ENCODE measurements around the gene BMP7. TPM values are rescaled to one million over a fixed set of nuclear protein-coding genes. Genes with fewer than 3 reads are reported as not detected.

BMP7 gene
- total and polyA plus RNA-seq, 2 of the 13 experiments (the other 11 are each of a cell fraction or from before 2014, with no cell fraction given): not detected

DNA sequence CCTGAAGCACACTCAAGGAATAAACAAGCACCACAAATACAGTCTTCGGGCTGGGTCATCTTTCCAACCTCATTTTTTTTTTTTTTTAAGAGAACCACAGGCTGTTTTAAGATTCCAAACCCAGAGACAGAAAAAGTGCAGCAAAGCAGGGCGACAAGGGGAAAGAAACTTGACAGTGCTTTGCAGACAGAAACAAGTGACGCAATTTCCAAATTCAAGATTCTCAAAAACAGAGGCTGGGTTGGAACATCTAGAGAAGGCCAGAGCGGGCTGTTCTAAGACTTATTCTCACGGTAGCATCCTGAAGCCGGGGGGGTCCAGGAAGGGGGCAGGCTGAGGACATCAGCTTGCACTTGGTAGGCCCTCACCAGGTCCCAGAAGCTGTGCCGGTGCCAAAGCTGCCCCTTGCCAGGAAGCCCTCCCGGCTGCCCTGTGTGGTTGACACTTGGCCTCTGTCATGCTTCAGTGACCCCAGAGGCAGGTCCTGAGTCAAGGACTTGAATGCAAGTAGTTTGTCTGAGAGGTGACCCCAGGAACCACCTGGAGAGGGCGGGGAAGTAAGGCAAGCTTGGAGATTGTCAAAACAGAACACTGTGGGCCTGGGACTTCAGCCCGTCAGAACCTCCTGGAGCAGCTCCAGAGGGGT is 50.5 kb downstream of the BMP7 start:
- Histone ChIP-seq H3K27me3 (ENCODE audit: control insufficient read depth in 1 of 2, insufficient read depth in 2 of 2, low read length in 2 of 2) (peaks cover 16 to 55% of the 10 kb centered on the region in 2 experiments; a peak in 4 of 5 replicates), H3K36me3 (replicated peaks in 1 of 2; ENCODE audit: control insufficient read depth in 1 of 2, insufficient read depth in 2 of 2, low read length in 2 of 2) (no peaks in the 10 kb centered on the region), H3K9ac (ENCODE audit: insufficient read depth, low read depth, low read length) (no peak overlapping the region), H2AFZ (ENCODE audit: low read length) (no peak overlapping the region), H3K4me3 (replicated peaks in 1 of 3; ENCODE audit: insufficient read depth in 1 of 3, low read depth in 2 of 3, low read length in 3 of 3) (no peak overlapping the region), H3K9me3 (ENCODE audit: low read length) (no peaks in the 10 kb centered on the region), H3K4me1 (ENCODE audit: insufficient read depth, low read length) (no peaks in the 10 kb centered on the region), H3K4me2 (ENCODE audit: low read depth, low read length) (no peak overlapping the region), H4K20me1 (ENCODE audit: insufficient read depth, low read length) (no peaks in the 10 kb centered on the region; the same call in 1 of the 2 replicates), H3K79me2 (ENCODE audit: insufficient read depth, low read length) (no peaks in the 10 kb centered on the region), H3K27ac (ENCODE audit: extremely low read length, insufficient read depth, low read length) (no peak overlapping the region)
- CTCF ChIA-PET (ENCODE audit: low intra/inter-chr PET ratio, low total read pairs): no interaction called here
- no TSS peak for BruUV-seq (replicated peaks)
- FAIRE-seq (no peak), ATAC-seq (no peak), DNase-seq (ENCODE audit: low spot score) (no peak)
- intact Hi-C loops (cut with micrococcal nuclease; ENCODE audit: unreplicated experiment) (no loop called here), in situ Hi-C loops (cut with HindIII; ENCODE audit: extremely low pct_ligation_motif_present, low pct_unique_long_range_greater_than_20kb) (no loop called here)
- 15% methylated on average over 8 of the region's 10 CpGs for WGBS (ENCODE audit: low lambda C conversion rate)
- POLR2A ChIA-PET: no interaction called here
- TF ChIP-seq RAD21 (CRISPR knock-in tag; IDR thresholded peaks at IDR 0.05) (no peak), MTF1 (CRISPR knock-in tag; IDR thresholded peaks at IDR 0.05) (no peak), KLF11 (CRISPR knock-in tag; IDR thresholded peaks at IDR 0.05) (no peak), ZBTB7A (CRISPR knock-in tag; IDR thresholded peaks at IDR 0.05) (no peak), MED13 (CRISPR knock-in tag; IDR thresholded peaks at IDR 0.05) (no peak), ZNF282 (IDR thresholded peaks at IDR 0.05; ENCODE audit: partially characterized antibody) (no peak), IKZF4 (CRISPR knock-in tag; IDR thresholded peaks at IDR 0.05; ENCODE audit: borderline replicate concordance, low read depth, not compliant biosample characterization) (no peak), ZFP82 (CRISPR knock-in tag; IDR thresholded peaks at IDR 0.05; ENCODE audit: borderline replicate concordance) (no peak), MAFK (conservative IDR thresholded peaks at IDR 0.05 in 1 of 2, IDR thresholded peaks at IDR 0.05 in 1 of 2; ENCODE audit: low read length in 2 of 2) (no peak), ZSCAN29 (CRISPR knock-in tag; conservative IDR thresholded peaks at IDR 0.05) (no peak), MIXL1 (CRISPR knock-in tag; IDR thresholded peaks at IDR 0.05) (no peak), SALL2 (CRISPR knock-in tag; IDR thresholded peaks at IDR 0.05) (no peak), FOXA3 (CRISPR knock-in tag; IDR thresholded peaks at IDR 0.05) (no peak), MYNN (CRISPR knock-in tag; IDR thresholded peaks at IDR 0.05; ENCODE audit: low read depth) (no peak), ZNF773 (CRISPR knock-in tag; IDR thresholded peaks at IDR 0.05; ENCODE audit: borderline replicate concordance) (no peak), RORA (CRISPR knock-in tag; IDR thresholded peaks at IDR 0.05) (no peak), TGIF2 (CRISPR knock-in tag; IDR thresholded peaks at IDR 0.05) (no peak)
- TF ChIP-seq, protein P1, sequence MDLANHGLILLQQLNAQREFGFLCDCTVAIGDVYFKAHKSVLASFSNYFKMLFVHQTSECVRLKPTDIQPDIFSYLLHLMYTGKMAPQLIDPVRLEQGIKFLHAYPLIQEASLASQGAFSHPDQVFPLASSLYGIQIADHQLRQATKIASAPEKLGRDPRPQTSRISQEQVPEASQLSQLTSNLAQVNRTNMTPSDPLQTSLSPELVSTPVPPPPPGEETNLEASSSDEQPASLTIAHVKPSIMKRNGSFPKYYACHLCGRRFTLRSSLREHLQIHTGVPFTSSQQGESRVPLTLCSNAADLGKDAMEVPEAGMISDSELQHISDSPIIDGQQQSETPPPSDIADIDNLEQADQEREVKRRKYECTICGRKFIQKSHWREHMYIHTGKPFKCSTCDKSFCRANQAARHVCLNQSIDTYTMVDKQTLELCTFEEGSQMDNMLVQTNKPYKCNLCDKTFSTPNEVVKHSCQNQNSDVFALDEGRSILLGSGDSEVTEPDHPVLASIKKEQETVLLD (CRISPR knock-in tag; IDR thresholded peaks at IDR 0.05; ENCODE audit: low read depth): no peak
- TF ChIP-seq, protein P2, sequence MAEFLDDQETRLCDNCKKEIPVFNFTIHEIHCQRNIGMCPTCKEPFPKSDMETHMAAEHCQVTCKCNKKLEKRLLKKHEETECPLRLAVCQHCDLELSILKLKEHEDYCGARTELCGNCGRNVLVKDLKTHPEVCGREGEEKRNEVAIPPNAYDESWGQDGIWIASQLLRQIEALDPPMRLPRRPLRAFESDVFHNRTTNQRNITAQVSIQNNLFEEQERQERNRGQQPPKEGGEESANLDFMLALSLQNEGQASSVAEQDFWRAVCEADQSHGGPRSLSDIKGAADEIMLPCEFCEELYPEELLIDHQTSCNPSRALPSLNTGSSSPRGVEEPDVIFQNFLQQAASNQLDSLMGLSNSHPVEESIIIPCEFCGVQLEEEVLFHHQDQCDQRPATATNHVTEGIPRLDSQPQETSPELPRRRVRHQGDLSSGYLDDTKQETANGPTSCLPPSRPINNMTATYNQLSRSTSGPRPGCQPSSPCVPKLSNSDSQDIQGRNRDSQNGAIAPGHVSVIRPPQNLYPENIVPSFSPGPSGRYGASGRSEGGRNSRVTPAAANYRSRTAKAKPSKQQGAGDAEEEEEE (CRISPR knock-in tag; IDR thresholded peaks at IDR 0.05; ENCODE audit: borderline replicate concordance): no peak
- TF ChIP-seq, protein P3, sequence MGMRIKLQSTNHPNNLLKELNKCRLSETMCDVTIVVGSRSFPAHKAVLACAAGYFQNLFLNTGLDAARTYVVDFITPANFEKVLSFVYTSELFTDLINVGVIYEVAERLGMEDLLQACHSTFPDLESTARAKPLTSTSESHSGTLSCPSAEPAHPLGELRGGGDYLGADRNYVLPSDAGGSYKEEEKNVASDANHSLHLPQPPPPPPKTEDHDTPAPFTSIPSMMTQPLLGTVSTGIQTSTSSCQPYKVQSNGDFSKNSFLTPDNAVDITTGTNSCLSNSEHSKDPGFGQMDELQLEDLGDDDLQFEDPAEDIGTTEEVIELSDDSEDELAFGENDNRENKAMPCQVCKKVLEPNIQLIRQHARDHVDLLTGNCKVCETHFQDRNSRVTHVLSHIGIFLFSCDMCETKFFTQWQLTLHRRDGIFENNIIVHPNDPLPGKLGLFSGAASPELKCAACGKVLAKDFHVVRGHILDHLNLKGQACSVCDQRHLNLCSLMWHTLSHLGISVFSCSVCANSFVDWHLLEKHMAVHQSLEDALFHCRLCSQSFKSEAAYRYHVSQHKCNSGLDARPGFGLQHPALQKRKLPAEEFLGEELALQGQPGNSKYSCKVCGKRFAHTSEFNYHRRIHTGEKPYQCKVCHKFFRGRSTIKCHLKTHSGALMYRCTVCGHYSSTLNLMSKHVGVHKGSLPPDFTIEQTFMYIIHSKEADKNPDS (CRISPR knock-in tag; IDR thresholded peaks at IDR 0.05): no peak
